A549 (cell line): Measurements from ENCODE around the gene GLIPR1L1.

Experiments
- ESRRA ChIP-seq: fragments of 150-350 bp; IDR thresholded peaks from 2 replicates; pipeline ENCODE4 v1.6.1; 2014; ENCODE audit warnings: mild to moderate bottlenecking, low read length, borderline replicate concordance
- PHF8 ChIP-seq: fragments of 200-600 bp; sonication (generic); IDR thresholded peaks from 2 replicates; pipeline ENCODE4 v1.6.1; 2016; ENCODE audit warnings: low read depth, mild to moderate bottlenecking, antibody characterized with exemption, moderate library complexity, borderline replicate concordance
- POLR2A ChIP-seq: IDR thresholded peaks from 2 replicates; pipeline ENCODE4 v1.6.1; 2012; ENCODE audit warnings: mild to moderate bottlenecking, low read length
- RAD21 ChIP-seq, 2 experiments: fragments of >200 bp in 1 of 2; sonication (Bioruptor Twin) in 1 of 2; formaldehyde crosslinking in 1 of 2; IDR thresholded peaks in 1 of 2; conservative IDR thresholded peaks in 1 of 2; 2 replicates in 1 of 2; 3 replicates in 1 of 2; pipeline ENCODE4 v1.6.1; 2012 to 2018; ENCODE audit warnings: inconsistent platforms in 1 of 2
- TF ChIP-seq, protein P1 (sequence below): fragments of 250-450 bp; sonication (Bioruptor Pico); IDR thresholded peaks from 2 replicates; pipeline ENCODE4 v1.5.0; 2021; ENCODE audit warnings: mild to moderate bottlenecking, moderate library complexity, borderline replicate concordance
- TF ChIP-seq, protein P2 (sequence below): fragments of >200 bp; sonication (Bioruptor Twin); formaldehyde crosslinking; IDR thresholded peaks from 3 replicates; pipeline ENCODE4 v1.5.1; 2016

- TF ChIP-seq POLR2A (no peak), PHF8 (no peak), RAD21 (conservative IDR thresholded peaks at IDR 0.05 in 1 of 2, IDR thresholded peaks at IDR 0.05 in 1 of 2) (no peak), ESRRA (no peak)
- TF ChIP-seq, protein P1, sequence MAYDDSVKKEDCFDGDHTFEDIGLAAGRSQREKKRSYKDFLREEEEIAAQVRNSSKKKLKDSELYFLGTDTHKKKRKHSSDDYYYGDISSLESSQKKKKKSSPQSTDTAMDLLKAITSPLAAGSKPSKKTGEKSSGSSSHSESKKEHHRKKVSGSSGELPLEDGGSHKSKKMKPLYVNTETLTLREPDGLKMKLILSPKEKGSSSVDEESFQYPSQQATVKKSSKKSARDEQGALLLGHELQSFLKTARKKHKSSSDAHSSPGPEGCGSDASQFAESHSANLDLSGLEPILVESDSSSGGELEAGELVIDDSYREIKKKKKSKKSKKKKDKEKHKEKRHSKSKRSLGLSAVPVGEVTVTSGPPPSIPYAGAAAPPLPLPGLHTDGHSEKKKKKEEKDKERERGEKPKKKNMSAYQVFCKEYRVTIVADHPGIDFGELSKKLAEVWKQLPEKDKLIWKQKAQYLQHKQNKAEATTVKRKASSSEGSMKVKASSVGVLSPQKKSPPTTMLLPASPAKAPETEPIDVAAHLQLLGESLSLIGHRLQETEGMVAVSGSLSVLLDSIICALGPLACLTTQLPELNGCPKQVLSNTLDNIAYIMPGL = no peak
- TF ChIP-seq, protein P2, sequence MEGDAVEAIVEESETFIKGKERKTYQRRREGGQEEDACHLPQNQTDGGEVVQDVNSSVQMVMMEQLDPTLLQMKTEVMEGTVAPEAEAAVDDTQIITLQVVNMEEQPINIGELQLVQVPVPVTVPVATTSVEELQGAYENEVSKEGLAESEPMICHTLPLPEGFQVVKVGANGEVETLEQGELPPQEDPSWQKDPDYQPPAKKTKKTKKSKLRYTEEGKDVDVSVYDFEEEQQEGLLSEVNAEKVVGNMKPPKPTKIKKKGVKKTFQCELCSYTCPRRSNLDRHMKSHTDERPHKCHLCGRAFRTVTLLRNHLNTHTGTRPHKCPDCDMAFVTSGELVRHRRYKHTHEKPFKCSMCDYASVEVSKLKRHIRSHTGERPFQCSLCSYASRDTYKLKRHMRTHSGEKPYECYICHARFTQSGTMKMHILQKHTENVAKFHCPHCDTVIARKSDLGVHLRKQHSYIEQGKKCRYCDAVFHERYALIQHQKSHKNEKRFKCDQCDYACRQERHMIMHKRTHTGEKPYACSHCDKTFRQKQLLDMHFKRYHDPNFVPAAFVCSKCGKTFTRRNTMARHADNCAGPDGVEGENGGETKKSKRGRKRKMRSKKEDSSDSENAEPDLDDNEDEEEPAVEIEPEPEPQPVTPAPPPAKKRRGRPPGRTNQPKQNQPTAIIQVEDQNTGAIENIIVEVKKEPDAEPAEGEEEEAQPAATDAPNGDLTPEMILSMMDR = no peak
These were observed 54.6 kb downstream of the GLIPR1L1 start for GRCh38 chr12:75389061-75389460.
